Measurements from ENCODE around the gene PAQR4.

Gene PAQR4

DNA sequence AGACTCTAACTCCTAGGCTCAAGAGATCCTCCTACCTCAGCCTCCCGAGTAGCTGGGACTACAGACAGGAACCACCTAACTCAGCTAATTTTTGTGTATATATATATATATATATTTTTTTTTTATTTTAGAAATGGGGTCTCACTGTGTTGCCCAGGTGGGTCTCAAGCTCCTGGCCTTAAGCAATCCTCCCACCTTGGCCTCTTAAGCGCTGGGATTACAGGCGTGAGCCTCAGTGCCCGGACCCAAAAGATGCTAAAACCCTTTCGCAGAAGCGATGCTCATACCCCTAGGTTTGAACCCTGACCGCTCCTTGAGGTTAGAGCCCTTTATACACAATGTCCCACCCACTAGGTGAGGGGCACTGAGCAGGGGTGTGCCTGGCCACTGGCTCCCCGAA, 41.4 kb downstream of the PAQR4 start:
- no peak overlapping the region for H3K4me3 ChIP-seq (ENCODE audit: low read depth, low read length)
- TF ChIP-seq, protein P1, sequence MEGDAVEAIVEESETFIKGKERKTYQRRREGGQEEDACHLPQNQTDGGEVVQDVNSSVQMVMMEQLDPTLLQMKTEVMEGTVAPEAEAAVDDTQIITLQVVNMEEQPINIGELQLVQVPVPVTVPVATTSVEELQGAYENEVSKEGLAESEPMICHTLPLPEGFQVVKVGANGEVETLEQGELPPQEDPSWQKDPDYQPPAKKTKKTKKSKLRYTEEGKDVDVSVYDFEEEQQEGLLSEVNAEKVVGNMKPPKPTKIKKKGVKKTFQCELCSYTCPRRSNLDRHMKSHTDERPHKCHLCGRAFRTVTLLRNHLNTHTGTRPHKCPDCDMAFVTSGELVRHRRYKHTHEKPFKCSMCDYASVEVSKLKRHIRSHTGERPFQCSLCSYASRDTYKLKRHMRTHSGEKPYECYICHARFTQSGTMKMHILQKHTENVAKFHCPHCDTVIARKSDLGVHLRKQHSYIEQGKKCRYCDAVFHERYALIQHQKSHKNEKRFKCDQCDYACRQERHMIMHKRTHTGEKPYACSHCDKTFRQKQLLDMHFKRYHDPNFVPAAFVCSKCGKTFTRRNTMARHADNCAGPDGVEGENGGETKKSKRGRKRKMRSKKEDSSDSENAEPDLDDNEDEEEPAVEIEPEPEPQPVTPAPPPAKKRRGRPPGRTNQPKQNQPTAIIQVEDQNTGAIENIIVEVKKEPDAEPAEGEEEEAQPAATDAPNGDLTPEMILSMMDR (IDR thresholded peaks at IDR 0.05; ENCODE audit: low read depth, low read length, missing control alignments) = no peak
- DNase-seq (ENCODE audit: low read depth) = no peak

DNA sequence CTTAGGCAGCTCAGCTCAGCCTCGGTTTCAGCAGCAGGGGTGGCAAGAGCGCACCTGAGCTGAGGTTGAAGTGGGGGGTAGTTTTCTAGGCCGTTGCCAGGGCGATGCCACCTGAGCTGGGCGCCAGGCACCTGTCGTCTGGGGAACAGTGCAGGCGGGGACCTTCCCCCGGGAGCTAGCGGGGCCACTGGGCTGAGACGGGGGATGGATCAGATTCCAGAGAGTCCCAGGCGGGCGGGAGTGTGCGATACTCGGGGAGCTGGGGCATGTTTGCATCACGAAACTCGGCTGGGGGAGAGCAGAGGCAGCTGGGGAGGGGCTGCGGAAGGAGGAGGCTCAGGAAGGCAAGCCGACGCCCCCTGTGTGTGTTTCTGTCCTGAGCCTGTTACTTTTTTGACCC, 43.1 kb downstream of the PAQR4 start:
- DNase-seq (ENCODE audit: low read depth) = no peak
- H3K4me3 ChIP-seq (ENCODE audit: low read depth, low read length) = no peak overlapping the region
- TF ChIP-seq, protein P1 (IDR thresholded peaks at IDR 0.05; ENCODE audit: low read depth, low read length, missing control alignments) = no peak

DNA sequence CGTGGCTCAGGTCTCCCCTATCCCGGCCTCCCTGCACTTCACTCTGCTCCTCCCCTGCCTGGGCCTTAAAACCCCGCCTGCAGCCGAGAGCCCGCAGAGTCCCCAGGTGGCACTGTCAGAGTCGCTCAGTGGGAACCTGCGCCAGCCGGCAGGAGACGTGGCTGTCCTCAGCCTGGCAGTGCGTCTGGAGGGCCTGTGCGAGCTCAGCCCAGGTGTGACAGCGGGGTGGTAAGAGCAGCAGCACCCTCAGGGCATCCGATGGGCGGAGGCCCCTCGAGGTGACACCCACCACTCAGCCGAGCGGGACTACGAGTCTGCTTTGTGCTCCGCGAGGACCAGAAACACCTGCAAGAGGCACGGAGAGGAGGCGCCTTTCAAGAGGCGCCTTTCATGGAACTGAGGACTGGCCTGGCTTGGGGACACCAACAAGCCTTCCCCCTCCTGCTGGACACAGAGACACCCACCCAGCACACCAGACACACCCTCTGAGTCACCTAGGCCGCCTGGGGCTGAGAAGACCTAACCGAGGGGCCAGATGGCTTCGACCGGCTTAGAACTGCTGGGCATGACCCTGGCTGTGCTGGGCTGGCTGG, 43.8 kb downstream of the PAQR4 start, which contains the start of gene CLDN9:
CLDN9 (plus strand) TSS at position 96 of the 593 bp plus-strand sequence; CDS start at position 536, 440 bp downstream.
- DNase-seq (ENCODE audit: low read depth) = no peak
- no peak within 1 kb of the TSS for H3K4me3 ChIP-seq (ENCODE audit: low read depth, low read length)
- TF ChIP-seq, protein P1 (IDR thresholded peaks at IDR 0.05; ENCODE audit: low read depth, low read length, missing control alignments) = no peak

DNA sequence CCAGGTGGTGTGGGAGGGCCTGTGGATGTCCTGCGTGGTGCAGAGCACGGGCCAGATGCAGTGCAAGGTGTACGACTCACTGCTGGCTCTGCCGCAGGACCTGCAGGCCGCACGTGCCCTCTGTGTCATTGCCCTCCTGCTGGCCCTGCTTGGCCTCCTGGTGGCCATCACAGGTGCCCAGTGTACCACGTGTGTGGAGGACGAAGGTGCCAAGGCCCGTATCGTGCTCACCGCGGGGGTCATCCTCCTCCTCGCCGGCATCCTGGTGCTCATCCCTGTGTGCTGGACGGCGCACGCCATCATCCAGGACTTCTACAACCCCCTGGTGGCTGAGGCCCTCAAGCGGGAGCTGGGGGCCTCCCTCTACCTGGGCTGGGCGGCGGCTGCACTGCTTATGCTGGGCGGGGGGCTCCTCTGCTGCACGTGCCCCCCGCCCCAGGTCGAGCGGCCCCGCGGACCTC, 44.4 kb downstream of the PAQR4 start:
- DNase-seq (ENCODE audit: low read depth) = no peak
- TF ChIP-seq, protein P1 (IDR thresholded peaks at IDR 0.05; ENCODE audit: low read depth, low read length, missing control alignments) = no peak
- no peak overlapping the region for H3K4me3 ChIP-seq (ENCODE audit: low read depth, low read length)

DNA sequence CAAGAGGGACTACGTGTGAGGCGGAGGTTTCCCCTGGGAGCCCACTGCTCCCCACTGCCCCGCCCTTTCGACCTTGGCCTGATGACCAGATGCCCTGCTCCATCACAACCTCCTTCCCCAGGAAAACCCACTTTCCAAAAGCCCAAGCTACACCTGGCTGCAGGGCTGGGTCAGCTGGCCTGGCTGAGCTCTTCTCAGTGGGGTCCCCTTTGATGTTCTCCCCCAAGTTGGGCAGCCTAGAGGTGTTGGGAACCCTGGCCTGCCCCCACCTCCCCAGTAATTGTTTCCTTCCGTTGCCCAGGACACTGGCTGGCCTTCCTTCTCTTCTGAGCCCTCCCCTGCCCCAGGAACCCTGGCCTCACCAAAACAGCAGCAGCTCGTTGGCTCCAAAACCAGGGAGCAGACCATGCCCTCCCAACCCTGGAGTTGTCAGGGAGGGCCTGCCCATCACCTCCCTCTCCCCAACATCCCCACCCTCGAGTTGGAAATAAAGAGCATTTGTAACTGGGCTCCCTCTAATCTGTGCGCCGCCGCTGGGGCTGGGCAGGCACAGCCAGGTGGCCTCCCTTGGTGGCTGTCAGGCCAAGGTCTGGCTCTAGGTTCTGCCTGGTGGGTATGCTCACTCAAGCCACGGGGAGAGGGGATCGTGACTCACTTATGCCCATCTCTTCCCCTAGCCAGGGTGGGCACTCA, 45.0 kb downstream of the PAQR4 start:
- no peak overlapping the region for H3K4me3 ChIP-seq (ENCODE audit: low read depth, low read length)
- no peak for DNase-seq (ENCODE audit: low read depth)
- TF ChIP-seq, protein P1 (IDR thresholded peaks at IDR 0.05; ENCODE audit: low read depth, low read length, missing control alignments) = no peak

DNA sequence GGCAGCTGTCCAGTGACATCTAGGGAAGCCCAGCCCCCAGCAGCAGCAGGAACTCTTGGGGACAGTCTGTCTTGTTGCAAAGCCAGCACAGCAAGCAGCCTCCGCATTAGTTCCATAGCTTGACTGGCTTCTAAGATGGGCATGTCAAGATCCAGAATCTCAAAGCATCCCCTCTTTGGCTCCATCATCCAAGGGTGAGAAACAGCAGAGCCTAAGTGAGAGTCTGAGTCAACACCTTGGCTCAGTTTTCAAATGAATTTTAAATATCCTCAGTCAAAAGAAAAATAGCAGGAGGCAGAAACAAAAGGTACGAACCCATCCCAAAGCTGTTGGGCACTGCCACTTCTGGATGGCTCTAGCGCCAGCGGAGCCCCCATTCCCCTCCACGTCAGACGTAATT, 45.8 kb downstream of the PAQR4 start:
- no peak overlapping the region for H3K4me3 ChIP-seq (ENCODE audit: low read depth, low read length)
- TF ChIP-seq, protein P1 (IDR thresholded peaks at IDR 0.05; ENCODE audit: low read depth, low read length, missing control alignments) = no peak
- DNase-seq (ENCODE audit: low read depth) = no peak
